Calu3 (cell line): ENCODE data around the gene MTM1. TPM values are rescaled to one million over a fixed set of nuclear protein-coding genes. Genes with fewer than 3 reads are reported as not detected.
A peak's percentile ranks its signal among the peaks of the same experiment; 100 is the strongest.

Experiments used
- BruUV-seq: library from RNA; stranded (reverse); fragments of 400-500 nt; replicated peaks from 2 replicates; lab custom pipeline; 2021; lab: Mats Ljungman, UMichigan
- CTCF ChIA-PET: fragments of 300-600 bp; sonication (Branson Sonifier 250); formaldehyde crosslinking; loops from one replicate; lab custom pipeline; 2022; ENCODE audit warnings: antibody characterized with exemption; lab: Charles Lee
- DNase-seq: peaks from one replicate; pipeline ENCODE4 v3.0.0; 2022
- H3K27ac Mint-ChIP-seq: one replicate; pipeline ENCODE4 v1.8.0; 2022; ENCODE audit warnings: mixed read lengths; ENCODE audit not compliant: unreplicated experiment
- H3K27me3 Mint-ChIP-seq: one replicate; pipeline ENCODE4 v1.8.0; 2022; ENCODE audit warnings: mixed read lengths; ENCODE audit not compliant: unreplicated experiment
- H3K36me3 Mint-ChIP-seq: one replicate; pipeline ENCODE4 v1.8.0; 2022; ENCODE audit warnings: mild to moderate bottlenecking, moderate library complexity, mixed read lengths; ENCODE audit not compliant: insufficient read depth, unreplicated experiment
- H3K4me1 Mint-ChIP-seq: one replicate; pipeline ENCODE4 v1.8.0; 2022; ENCODE audit warnings: mild to moderate bottlenecking, low read depth, mixed read lengths; ENCODE audit not compliant: unreplicated experiment
- H3K4me3 Mint-ChIP-seq: one replicate; pipeline ENCODE4 v1.8.0; 2022; ENCODE audit warnings: mild to moderate bottlenecking, low read depth, moderate library complexity, mixed read lengths; ENCODE audit not compliant: unreplicated experiment
- H3K9me3 Mint-ChIP-seq: one replicate; pipeline ENCODE4 v1.8.0; 2022; ENCODE audit warnings: low read depth, mixed read lengths; ENCODE audit not compliant: unreplicated experiment
- intact Hi-C: fragments of 100-400 bp; cut with micrococcal nuclease; formaldehyde crosslinking; loops from one replicate; pipeline ENCODE4 v1.10.0; 2022; ENCODE audit not compliant: unreplicated experiment
- total RNA-seq: library from RNA; stranded (reverse); gene quantifications from 2 replicates; pipeline ENCODE4 v1.2.3, GENCODE V29; 2022
- TF ChIP-seq, protein P1 (sequence below): fragments of 200-600 bp; IDR thresholded peaks from one replicate; pipeline ENCODE4 v1.8.0; 2022; ENCODE audit warnings: antibody characterized with exemption; ENCODE audit not compliant: unreplicated experiment

Gene MTM1
- total RNA-seq, 1 experiment from 2014 or later, result 13.2 TPM

DNA sequence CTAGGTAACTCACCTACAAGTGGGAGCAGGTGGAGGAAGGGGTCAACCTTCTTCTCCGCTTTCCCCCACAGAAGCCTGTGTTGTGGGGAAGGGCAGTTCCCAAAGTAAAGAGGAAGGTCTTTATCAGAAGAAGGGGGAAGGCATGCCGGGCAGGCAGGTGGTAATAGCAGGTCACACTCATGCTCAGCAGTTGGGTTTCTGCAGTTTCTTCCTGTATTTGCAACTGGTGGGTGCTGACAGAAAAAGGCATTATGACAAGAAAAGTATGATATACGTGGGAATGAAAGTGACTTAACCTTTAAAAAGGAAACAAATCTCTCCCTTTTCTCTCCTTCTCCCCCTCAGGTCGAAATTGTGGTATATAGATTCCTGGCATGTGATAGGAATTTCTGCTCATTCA lies 128.4 kb downstream of the MTM1 start:
- H3K27me3 Mint-ChIP-seq, result no peaks in the 10 kb centered on the region
- CTCF ChIA-PET, result no interaction called here
- no peak overlapping the region for H3K4me3 Mint-ChIP-seq
- no peaks in the 10 kb centered on the region for H3K9me3 Mint-ChIP-seq
- BruUV-seq, result no TSS peak
- H3K36me3 Mint-ChIP-seq, result peaks cover 28% of the 10 kb centered on the region
- TF ChIP-seq, protein P1, sequence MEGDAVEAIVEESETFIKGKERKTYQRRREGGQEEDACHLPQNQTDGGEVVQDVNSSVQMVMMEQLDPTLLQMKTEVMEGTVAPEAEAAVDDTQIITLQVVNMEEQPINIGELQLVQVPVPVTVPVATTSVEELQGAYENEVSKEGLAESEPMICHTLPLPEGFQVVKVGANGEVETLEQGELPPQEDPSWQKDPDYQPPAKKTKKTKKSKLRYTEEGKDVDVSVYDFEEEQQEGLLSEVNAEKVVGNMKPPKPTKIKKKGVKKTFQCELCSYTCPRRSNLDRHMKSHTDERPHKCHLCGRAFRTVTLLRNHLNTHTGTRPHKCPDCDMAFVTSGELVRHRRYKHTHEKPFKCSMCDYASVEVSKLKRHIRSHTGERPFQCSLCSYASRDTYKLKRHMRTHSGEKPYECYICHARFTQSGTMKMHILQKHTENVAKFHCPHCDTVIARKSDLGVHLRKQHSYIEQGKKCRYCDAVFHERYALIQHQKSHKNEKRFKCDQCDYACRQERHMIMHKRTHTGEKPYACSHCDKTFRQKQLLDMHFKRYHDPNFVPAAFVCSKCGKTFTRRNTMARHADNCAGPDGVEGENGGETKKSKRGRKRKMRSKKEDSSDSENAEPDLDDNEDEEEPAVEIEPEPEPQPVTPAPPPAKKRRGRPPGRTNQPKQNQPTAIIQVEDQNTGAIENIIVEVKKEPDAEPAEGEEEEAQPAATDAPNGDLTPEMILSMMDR, result no peak
- intact Hi-C loops, result no loop called here
- DNase-seq, result no peak
- H3K27ac Mint-ChIP-seq, result peak overlapping the region; percentile 33
- peaks cover 30% of the 10 kb centered on the region for H3K4me1 Mint-ChIP-seq

- DNase-seq, result no peak
- no peaks in the 10 kb centered on the region for H3K27me3 Mint-ChIP-seq
- TF ChIP-seq, protein P1, result no peak
- no peaks in the 10 kb centered on the region for H3K9me3 Mint-ChIP-seq
- H3K27ac Mint-ChIP-seq, result no peak overlapping the region
- H3K36me3 Mint-ChIP-seq, result peaks cover 20% of the 10 kb centered on the region
- peaks cover 30% of the 10 kb centered on the region for H3K4me1 Mint-ChIP-seq
- H3K4me3 Mint-ChIP-seq, result no peak overlapping the region
- intact Hi-C loops, result no loop called here
- BruUV-seq, result no TSS peak
- CTCF ChIA-PET, result no interaction called here
Measured at GRCh38 chrX:150697641-150698040, 129.2 kb downstream of the MTM1 start.

GRCh38 chrX:150698981-150699380 lies 130.6 kb downstream of the MTM1 start:
- CTCF ChIA-PET, result interaction anchor here (0.6 to 0.7 kb wide), 2 partner anchors 252 to 1196 kb away, joined by 3 read pairs; no protein-coding TSS in a partner anchor
- H3K27me3 Mint-ChIP-seq, result no peaks in the 10 kb centered on the region
- H3K9me3 Mint-ChIP-seq, result no peaks in the 10 kb centered on the region
- TF ChIP-seq, protein P1, result no peak
- no peak for DNase-seq
- H3K4me1 Mint-ChIP-seq, result peaks cover 40% of the 10 kb centered on the region
- H3K27ac Mint-ChIP-seq, result no peak overlapping the region
- intact Hi-C loops, result no loop called here
- peaks cover 11% of the 10 kb centered on the region for H3K36me3 Mint-ChIP-seq
- no TSS peak for BruUV-seq
- no peak overlapping the region for H3K4me3 Mint-ChIP-seq

DNA sequence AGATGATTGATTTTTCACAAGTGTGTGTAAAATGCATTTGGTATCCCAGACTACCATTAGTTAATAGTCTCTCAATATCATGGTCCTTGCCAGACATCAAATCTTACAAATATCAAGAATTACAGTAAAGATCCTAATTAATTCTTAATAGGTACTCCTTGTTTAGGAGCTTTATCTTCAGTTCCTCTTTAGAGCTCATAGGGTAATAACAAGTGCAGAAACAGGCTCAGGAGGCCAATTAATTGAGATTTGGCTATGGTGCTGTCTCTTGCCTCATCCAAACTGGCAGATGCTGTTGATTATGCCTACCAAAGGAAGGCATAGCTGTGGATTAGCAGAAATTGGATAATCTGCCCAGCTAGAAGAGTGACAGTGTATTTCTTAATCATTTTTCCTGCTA lies 131.7 kb downstream of the MTM1 start:
- no peak for DNase-seq
- intact Hi-C loops, result no loop called here
- BruUV-seq, result no TSS peak
- Mint-ChIP-seq H3K27ac (no peak overlapping the region), H3K27me3 (no peaks in the 10 kb centered on the region), H3K4me3 (no peak overlapping the region), H3K4me1 (peaks cover 36% of the 10 kb centered on the region), H3K9me3 (no peaks in the 10 kb centered on the region), H3K36me3 (peaks cover 12% of the 10 kb centered on the region)
- CTCF ChIA-PET, result no interaction called here
- TF ChIP-seq, protein P1, result no peak
